ENCODE data around the gene BNC2.

GRCh38 chr9:16918920-16919319 is 48.5 kb upstream of the BNC2 start:
- no peak for TF ChIP-seq CTCF (CRISPR knock-in tag; IDR thresholded peaks at IDR 0.05)
- TF ChIP-seq EP300 (IDR thresholded peaks at IDR 0.05; ENCODE audit: low read depth in 2 of 2, low read length in 2 of 2), result no peak
- no peak for TF ChIP-seq EP300 (CRISPR knock-in tag; IDR thresholded peaks at IDR 0.05; ENCODE audit: borderline replicate concordance)
- TF ChIP-seq TAF1 (CRISPR knock-in tag; IDR thresholded peaks at IDR 0.05), result no peak
- no peak for TF ChIP-seq POLR2AphosphoS2 (IDR thresholded peaks at IDR 0.05; ENCODE audit: low read depth, low read length)
- no peak for TF ChIP-seq BRCA1 (CRISPR knock-in tag; IDR thresholded peaks at IDR 0.05)
- TF ChIP-seq ETV6 (CRISPR knock-in tag; conservative IDR thresholded peaks at IDR 0.05), result no peak
- TF ChIP-seq PRPF4 (IDR thresholded peaks at IDR 0.05; ENCODE audit: low read depth, low read length, poor library complexity, severe bottlenecking), result no peak
- TF ChIP-seq ZBTB25 (CRISPR knock-in tag; IDR thresholded peaks at IDR 0.05), result no peak
- no peak for TF ChIP-seq MAF1 (CRISPR knock-in tag; IDR thresholded peaks at IDR 0.05; ENCODE audit: borderline replicate concordance)
- no peak for TF ChIP-seq SAFB2 (CRISPR knock-in tag; IDR thresholded peaks at IDR 0.05; ENCODE audit: borderline replicate concordance, low read depth)
- no peak for TF ChIP-seq PHF5A (CRISPR knock-in tag; IDR thresholded peaks at IDR 0.05; ENCODE audit: low read depth, unreplicated experiment)
- TF ChIP-seq ZNF570 (CRISPR knock-in tag; IDR thresholded peaks at IDR 0.05; ENCODE audit: borderline replicate concordance), result no peak
- no peak for TF ChIP-seq MED13 (CRISPR knock-in tag; IDR thresholded peaks at IDR 0.05)
